Measurements from ENCODE around the gene PRRX2.

Gene PRRX2

DNA sequence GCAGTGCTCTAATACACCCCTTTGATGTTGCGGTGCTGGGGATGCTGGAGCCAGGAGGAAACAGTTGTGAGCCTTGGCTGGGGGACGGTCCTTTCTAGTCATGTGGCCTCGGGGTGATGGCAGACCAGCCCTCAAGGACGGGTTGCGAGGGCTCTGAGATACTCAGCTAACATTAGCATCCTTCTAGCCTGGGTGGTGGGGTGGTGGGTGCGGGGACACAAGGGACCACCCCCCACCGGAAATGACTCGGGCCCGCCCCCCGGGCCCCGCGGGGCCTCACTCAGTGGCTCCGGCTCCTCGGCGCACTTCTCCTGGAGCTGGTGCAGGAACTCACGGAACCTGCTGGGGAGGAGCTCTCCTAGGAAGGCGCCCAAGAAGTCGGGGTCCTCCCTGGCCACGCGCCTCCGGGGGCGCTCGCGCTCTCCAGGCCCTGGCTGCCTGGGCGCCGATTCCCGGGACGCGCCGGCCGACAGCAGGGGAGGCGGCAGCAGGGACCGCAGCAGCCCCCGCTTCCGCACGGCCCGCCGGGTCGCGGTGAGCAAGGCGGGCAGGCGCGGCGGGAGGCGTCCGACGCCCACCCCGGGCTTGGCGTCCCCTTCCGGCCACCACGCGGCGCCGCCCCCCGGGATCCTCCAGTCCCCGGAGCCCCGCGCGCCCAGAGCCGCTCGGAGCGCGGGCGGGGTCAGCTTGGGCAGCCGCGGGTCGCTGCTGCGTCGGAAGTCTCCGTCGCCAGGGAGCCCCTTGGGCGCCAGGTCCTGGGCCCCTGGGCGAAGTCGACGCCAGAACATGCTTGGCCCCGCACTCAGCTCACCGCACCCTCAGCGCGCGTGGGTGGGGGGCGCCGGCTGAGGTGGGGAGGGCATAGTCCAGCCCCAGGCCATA is 45.4 kb upstream of the PRRX2 start (continued):
- TF ChIP-seq ZNF335 (tag by site-specific recombination; conservative IDR thresholded peaks at IDR 0.05) (peak; percentile 68), ZNF473 (tag by site-specific recombination; IDR thresholded peaks at IDR 0.05) (no peak), ZFHX2 (tag by site-specific recombination; conservative IDR thresholded peaks at IDR 0.05) (peak; percentile 56), OSR2 (tag by site-specific recombination; IDR thresholded peaks at IDR 0.05) (no peak)
- TF ChIP-seq, protein P1, sequence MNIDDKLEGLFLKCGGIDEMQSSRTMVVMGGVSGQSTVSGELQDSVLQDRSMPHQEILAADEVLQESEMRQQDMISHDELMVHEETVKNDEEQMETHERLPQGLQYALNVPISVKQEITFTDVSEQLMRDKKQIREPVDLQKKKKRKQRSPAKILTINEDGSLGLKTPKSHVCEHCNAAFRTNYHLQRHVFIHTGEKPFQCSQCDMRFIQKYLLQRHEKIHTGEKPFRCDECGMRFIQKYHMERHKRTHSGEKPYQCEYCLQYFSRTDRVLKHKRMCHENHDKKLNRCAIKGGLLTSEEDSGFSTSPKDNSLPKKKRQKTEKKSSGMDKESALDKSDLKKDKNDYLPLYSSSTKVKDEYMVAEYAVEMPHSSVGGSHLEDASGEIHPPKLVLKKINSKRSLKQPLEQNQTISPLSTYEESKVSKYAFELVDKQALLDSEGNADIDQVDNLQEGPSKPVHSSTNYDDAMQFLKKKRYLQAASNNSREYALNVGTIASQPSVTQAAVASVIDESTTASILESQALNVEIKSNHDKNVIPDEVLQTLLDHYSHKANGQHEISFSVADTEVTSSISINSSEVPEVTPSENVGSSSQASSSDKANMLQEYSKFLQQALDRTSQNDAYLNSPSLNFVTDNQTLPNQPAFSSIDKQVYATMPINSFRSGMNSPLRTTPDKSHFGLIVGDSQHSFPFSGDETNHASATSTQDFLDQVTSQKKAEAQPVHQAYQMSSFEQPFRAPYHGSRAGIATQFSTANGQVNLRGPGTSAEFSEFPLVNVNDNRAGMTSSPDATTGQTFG (tag by site-specific recombination; IDR thresholded peaks at IDR 0.05; ENCODE audit: borderline replicate concordance), result no peak
- TF ChIP-seq, protein P2, sequence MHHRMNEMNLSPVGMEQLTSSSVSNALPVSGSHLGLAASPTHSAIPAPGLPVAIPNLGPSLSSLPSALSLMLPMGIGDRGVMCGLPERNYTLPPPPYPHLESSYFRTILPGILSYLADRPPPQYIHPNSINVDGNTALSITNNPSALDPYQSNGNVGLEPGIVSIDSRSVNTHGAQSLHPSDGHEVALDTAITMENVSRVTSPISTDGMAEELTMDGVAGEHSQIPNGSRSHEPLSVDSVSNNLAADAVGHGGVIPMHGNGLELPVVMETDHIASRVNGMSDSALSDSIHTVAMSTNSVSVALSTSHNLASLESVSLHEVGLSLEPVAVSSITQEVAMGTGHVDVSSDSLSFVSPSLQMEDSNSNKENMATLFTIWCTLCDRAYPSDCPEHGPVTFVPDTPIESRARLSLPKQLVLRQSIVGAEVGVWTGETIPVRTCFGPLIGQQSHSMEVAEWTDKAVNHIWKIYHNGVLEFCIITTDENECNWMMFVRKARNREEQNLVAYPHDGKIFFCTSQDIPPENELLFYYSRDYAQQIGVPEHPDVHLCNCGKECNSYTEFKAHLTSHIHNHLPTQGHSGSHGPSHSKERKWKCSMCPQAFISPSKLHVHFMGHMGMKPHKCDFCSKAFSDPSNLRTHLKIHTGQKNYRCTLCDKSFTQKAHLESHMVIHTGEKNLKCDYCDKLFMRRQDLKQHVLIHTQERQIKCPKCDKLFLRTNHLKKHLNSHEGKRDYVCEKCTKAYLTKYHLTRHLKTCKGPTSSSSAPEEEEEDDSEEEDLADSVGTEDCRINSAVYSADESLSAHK (tag by site-specific recombination; IDR thresholded peaks at IDR 0.05), result no peak

DNA sequence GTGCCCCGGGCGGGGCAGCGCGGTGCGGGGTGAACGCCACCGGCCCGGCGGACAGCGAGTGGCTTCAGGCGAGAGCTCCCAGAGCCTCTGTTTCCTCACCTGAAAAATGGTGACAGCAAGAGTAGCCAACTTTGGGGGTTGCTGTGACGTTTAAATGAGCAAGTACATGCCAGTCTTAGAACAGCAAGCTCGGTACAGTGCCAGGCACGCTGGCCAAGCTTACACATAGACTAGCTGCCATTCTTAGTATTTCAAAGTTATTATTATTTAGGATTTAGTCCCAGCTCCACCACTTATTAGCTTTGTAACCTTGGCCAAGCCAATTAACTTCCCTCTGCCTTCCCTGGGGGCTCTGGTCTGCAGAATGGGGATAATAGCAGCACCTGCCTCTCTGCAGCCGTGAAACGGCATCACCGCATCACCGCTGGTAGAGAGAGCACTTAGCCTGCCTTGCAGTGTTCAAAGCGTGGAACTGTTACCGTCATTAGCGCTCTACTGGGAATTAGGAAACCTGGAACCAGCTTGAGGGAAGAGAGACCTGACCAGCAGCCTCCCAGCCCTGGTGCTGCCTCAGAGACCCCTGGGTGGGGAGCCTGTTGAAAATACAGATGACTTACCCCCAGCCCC is 44.7 kb upstream of the PRRX2 start, which contains the start of gene C9orf50:
TSS of gene C9orf50 (minus strand) at position 433 of the 627 bp plus-strand sequence. CDS start 527 bp downstream, outside the sequence.
- Histone ChIP-seq H3K36me3 (ENCODE audit: control insufficient read depth in 2 of 2, insufficient read depth in 1 of 2, low read length in 2 of 2) (no peaks in the 10 kb centered on the region), H3K4me3 (ENCODE audit: low read depth, low read length) (peak within 1 kb of the TSS; percentile 36), H3K4me1 (ENCODE audit: control insufficient read depth, insufficient read depth, low read length) (no peaks in the 10 kb centered on the region; the same call in 1 of the 2 replicates), H3K9me3 (ENCODE audit: control insufficient read depth, insufficient read depth, low read depth, low read length) (no peaks in the 10 kb centered on the region), H3K27ac (ENCODE audit: extremely low read depth, low read depth, low read length) (peak within 1 kb of the TSS; percentile 51; the same call in 1 of the 2 replicates)
- ChIA-PET POLR2A (interaction anchor here (1.1 to 1.5 kb wide), 2 partner anchors 443 to 508 kb away, joined by 3 to 10 read pairs; partner anchors contain the start of gene IER5L), CTCF (interaction anchor here (0.6 to 23.4 kb wide), 15 partner anchors 8 to 1185 kb away, joined by 3 to 507 read pairs (median 3); no protein-coding TSS in a partner anchor)
- TF ChIP-seq, protein P3, sequence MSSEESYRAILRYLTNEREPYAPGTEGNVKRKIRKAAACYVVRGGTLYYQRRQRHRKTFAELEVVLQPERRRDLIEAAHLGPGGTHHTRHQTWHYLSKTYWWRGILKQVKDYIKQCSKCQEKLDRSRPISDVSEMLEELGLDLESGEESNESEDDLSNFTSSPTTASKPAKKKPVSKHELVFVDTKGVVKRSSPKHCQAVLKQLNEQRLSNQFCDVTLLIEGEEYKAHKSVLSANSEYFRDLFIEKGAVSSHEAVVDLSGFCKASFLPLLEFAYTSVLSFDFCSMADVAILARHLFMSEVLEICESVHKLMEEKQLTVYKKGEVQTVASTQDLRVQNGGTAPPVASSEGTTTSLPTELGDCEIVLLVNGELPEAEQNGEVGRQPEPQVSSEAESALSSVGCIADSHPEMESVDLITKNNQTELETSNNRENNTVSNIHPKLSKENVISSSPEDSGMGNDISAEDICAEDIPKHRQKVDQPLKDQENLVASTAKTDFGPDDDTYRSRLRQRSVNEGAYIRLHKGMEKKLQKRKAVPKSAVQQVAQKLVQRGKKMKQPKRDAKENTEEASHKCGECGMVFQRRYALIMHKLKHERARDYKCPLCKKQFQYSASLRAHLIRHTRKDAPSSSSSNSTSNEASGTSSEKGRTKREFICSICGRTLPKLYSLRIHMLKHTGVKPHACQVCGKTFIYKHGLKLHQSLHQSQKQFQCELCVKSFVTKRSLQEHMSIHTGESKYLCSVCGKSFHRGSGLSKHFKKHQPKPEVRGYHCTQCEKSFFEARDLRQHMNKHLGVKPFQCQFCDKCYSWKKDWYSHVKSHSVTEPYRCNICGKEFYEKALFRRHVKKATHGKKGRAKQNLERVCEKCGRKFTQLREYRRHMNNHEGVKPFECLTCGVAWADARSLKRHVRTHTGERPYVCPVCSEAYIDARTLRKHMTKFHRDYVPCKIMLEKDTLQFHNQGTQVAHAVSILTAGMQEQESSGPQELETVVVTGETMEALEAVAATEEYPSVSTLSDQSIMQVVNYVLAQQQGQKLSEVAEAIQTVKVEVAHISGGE (tag by site-specific recombination; conservative IDR thresholded peaks at IDR 0.05; ENCODE audit: low read depth), result no peak
- TF ChIP-seq ZNF664 (tag by site-specific recombination; IDR thresholded peaks at IDR 0.05) (peak; percentile 99), KLF8 (tag by site-specific recombination; IDR thresholded peaks at IDR 0.05) (no peak), PRDM1 (tag by site-specific recombination; IDR thresholded peaks at IDR 0.05) (no peak), ZFHX2 (tag by site-specific recombination; conservative IDR thresholded peaks at IDR 0.05) (peak; percentile 2; the same call in 1 of the 2 replicates)

DNA sequence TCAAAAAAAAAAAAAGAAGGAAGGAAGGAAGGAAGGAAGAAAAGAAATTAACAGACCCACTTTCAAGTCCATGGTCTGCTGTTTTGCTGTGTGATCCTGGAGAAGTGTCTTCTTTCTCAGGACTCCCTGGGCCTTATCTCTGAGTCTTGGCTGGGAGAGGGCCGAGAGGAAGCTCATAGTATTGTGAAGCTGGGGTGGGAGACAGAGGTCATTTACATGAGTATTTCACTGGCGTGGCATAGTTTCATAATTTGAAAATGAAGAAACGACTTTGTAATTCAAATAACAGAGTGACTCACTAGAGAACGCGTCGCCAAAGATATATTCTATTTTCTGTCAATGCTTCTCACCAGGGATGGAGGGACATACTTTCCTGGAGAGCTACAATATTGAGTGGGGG is 42.1 kb upstream of the PRRX2 start:
- Histone ChIP-seq H3K36me3 (ENCODE audit: control insufficient read depth in 2 of 2, insufficient read depth in 1 of 2, low read length in 2 of 2) (peaks cover 0 to 10% of the 10 kb centered on the region in 2 experiments; a peak in 1 of 3 replicates), H3K27ac (ENCODE audit: extremely low read depth, low read depth, low read length) (no peak overlapping the region), H3K4me3 (ENCODE audit: low read depth, low read length) (no peak overlapping the region), H3K9me3 (ENCODE audit: control insufficient read depth, insufficient read depth, low read depth, low read length) (no peaks in the 10 kb centered on the region), H3K4me1 (ENCODE audit: control insufficient read depth, insufficient read depth, low read length) (peaks cover 3% of the 10 kb centered on the region; the same call in 1 of the 2 replicates)
- ChIA-PET CTCF (interaction anchor here (0.6 to 23.4 kb wide), 18 partner anchors 11 to 594 kb away, joined by 3 to 507 read pairs (median 6); partner anchors contain the start of gene IER5L), POLR2A (interaction anchor here (1.4 kb wide), 1 partner anchor 492 kb away, joined by 7 read pairs; no protein-coding TSS in a partner anchor)
- TF ChIP-seq ZNF155 (tag by site-specific recombination; IDR thresholded peaks at IDR 0.05) (no peak), HOXD13 (CRISPR knock-in tag; IDR thresholded peaks at IDR 0.05; ENCODE audit: borderline replicate concordance) (no peak), ZNF558 (tag by site-specific recombination; IDR thresholded peaks at IDR 0.05) (no peak), ZNF10 (tag by site-specific recombination; IDR thresholded peaks at IDR 0.05) (no peak), ZNF670 (tag by site-specific recombination; IDR thresholded peaks at IDR 0.05; ENCODE audit: low read depth) (no peak), ZNF549 (tag by site-specific recombination; IDR thresholded peaks at IDR 0.05) (no peak), ZNF621 (tag by site-specific recombination; IDR thresholded peaks at IDR 0.05) (no peak), ZNF610 (tag by site-specific recombination; IDR thresholded peaks at IDR 0.05; ENCODE audit: borderline replicate concordance) (no peak), ZNF423 (tag by site-specific recombination; IDR thresholded peaks at IDR 0.05) (no peak), ZFHX2 (tag by site-specific recombination; conservative IDR thresholded peaks at IDR 0.05) (no peak)
- TF ChIP-seq, protein P4, sequence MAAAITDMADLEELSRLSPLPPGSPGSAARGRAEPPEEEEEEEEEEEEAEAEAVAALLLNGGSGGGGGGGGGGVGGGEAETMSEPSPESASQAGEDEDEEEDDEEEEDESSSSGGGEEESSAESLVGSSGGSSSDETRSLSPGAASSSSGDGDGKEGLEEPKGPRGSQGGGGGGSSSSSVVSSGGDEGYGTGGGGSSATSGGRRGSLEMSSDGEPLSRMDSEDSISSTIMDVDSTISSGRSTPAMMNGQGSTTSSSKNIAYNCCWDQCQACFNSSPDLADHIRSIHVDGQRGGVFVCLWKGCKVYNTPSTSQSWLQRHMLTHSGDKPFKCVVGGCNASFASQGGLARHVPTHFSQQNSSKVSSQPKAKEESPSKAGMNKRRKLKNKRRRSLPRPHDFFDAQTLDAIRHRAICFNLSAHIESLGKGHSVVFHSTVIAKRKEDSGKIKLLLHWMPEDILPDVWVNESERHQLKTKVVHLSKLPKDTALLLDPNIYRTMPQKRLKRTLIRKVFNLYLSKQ (tag by site-specific recombination; IDR thresholded peaks at IDR 0.05; ENCODE audit: borderline replicate concordance), result no peak

Measured in HEK293 (cell line).